NCI-H2081 (cell line): ENCODE measurements around the gene YBX2.
"Not testable (repeated sequence)": the region's sequence is repeated elsewhere in the genome, so short reads cannot be mapped to it uniquely, and the experiment has no call there.

Experiments
- DNase-seq, 2 experiments: peaks; one replicate each; lab custom pipeline; 2025; lab: John Stamatoyannopoulos, UW

Gene YBX2

GRCh38 chr17:7294614-7295153, at the start of gene YBX2:
YBX2 (minus strand) TSS chr17:7294639; CDS start chr17:7294500, 139 bp downstream.
- peak; percentile 53 for DNase-seq

GRCh38 chr17:7343250-7343649, 48.8 kb upstream of the YBX2 start:
- no peak for DNase-seq

- no peak for DNase-seq
Measured at GRCh38 chr17:7341842-7342241, 47.4 kb upstream of the YBX2 start.

GRCh38 chr17:7340179-7340578, 45.7 kb upstream of the YBX2 start:
- DNase-seq, result no peak

- not testable (repeated sequence) for DNase-seq
Measured at GRCh38 chr17:7337600-7337999, 43.2 kb upstream of the YBX2 start.

- no peak for DNase-seq
Measured at GRCh38 chr17:7336240-7337175, 42.1 kb upstream of the YBX2 start, which contains the start of gene ACAP1. ACAP1 (plus strand) TSS chr17:7336529; CDS start chr17:7336735, 206 bp downstream.

- not testable (repeated sequence) for DNase-seq
Measured at GRCh38 chr17:7335765-7336164, 41.3 kb upstream of the YBX2 start.

GRCh38 chr17:7334938-7335538, 40.6 kb upstream of the YBX2 start:
- no peak for DNase-seq

GRCh38 chr17:7332600-7333069, 38.2 kb upstream of the YBX2 start:
- not testable (repeated sequence) for DNase-seq

GRCh38 chr17:7332111-7332510, 37.7 kb upstream of the YBX2 start:
- no peak for DNase-seq

GRCh38 chr17:7330638-7331015, 36.2 kb upstream of the YBX2 start:
- DNase-seq, result no peak

GRCh38 chr17:7329997-7330637, 35.7 kb upstream of the YBX2 start:
- DNase-seq, result peak; percentile 36 to 70

- peak; percentile 93 to 97 for DNase-seq
Measured at GRCh38 chr17:7329374-7329996, 35.0 kb upstream of the YBX2 start.

- DNase-seq, result peak in 1 of 2 experiments; percentile 38
Measured at GRCh38 chr17:7328840-7329373, 34.5 kb upstream of the YBX2 start, which contains the start of gene NEURL4. NEURL4 (minus strand) TSS chr17:7329335; CDS start chr17:7329312, 23 bp downstream.

GRCh38 chr17:7328009-7328408, 33.6 kb upstream of the YBX2 start:
- DNase-seq, result no peak

- DNase-seq, result no peak
Measured at GRCh38 chr17:7327501-7327900, 33.1 kb upstream of the YBX2 start.

GRCh38 chr17:7327056-7327455, 32.6 kb upstream of the YBX2 start:
- no peak for DNase-seq

- DNase-seq, result no peak
Measured at GRCh38 chr17:7326186-7326585, 31.7 kb upstream of the YBX2 start.

- DNase-seq, result no peak
Measured at GRCh38 chr17:7325031-7325528, 30.6 kb upstream of the YBX2 start.

- no peak for DNase-seq
Measured at GRCh38 chr17:7324438-7324779, 30.0 kb upstream of the YBX2 start.

GRCh38 chr17:7323731-7324437, 29.4 kb upstream of the YBX2 start:
- no peak for DNase-seq
